ENCODE measurements around the gene EBP.

EBP gene

DNA sequence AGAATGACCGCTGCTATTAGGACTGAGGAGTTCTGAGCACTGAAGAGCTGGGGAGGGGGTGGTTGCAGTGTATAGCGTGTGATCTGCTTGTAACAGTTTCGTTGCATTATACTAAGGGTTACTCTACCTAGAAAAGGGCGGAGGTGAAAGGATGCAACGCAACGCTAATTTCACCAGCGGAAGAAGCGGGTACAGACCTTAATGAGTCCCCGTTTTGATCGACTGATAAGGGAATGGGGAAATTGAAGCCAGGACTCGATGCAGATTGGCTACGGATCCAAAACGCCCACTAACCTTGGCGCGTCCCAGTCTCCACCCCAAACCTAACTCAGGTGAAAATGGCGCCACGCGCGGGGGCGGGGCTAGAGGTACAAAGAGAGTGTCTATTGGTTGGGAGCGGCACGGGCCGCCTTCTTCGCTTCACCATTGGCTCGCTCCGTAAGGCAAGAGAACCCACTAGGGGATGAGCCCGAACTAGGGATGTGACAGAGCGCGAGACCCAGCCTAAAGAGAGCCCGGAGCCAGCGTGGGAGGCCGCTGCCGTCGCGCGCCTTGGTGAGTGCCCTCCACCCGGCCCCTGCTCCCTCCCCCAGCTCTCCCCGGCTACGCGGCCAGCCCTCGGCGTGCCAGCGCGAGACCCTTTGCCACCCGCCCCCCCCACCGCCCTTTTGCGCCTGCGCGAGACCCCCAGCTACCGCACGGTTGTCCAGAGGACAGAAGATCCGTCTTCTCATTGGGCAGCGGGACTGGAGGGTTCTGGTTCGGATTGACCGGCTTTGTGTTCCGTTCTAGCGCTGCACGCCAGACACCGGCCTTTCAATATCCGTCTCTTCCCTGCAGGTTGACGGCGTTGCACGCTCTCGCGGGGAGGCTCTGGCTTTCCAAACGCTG, at the start of gene EBP:
TSS of gene EBP (plus strand) at position 456 of the 891 bp plus-strand sequence. CDS start 1,964 bp downstream, outside the sequence.
- peak within 1 kb of the TSS; percentile 86 for H3K4me3 ChIP-seq (replicated peaks; ENCODE audit: low read depth, low read length)
- no peaks in the 10 kb centered on the region; the same call in 1 of the 2 replicates for H3K36me3 ChIP-seq (ENCODE audit: control insufficient read depth, insufficient read depth, low read length)
- TF ChIP-seq, protein P1, sequence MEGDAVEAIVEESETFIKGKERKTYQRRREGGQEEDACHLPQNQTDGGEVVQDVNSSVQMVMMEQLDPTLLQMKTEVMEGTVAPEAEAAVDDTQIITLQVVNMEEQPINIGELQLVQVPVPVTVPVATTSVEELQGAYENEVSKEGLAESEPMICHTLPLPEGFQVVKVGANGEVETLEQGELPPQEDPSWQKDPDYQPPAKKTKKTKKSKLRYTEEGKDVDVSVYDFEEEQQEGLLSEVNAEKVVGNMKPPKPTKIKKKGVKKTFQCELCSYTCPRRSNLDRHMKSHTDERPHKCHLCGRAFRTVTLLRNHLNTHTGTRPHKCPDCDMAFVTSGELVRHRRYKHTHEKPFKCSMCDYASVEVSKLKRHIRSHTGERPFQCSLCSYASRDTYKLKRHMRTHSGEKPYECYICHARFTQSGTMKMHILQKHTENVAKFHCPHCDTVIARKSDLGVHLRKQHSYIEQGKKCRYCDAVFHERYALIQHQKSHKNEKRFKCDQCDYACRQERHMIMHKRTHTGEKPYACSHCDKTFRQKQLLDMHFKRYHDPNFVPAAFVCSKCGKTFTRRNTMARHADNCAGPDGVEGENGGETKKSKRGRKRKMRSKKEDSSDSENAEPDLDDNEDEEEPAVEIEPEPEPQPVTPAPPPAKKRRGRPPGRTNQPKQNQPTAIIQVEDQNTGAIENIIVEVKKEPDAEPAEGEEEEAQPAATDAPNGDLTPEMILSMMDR (IDR thresholded peaks at IDR 0.05; ENCODE audit: insufficient read depth, low read length, poor library complexity, severe bottlenecking) = no peak
- H3K27me3 ChIP-seq (replicated peaks; ENCODE audit: control insufficient read depth, insufficient read depth, low read length) = no peaks in the 10 kb centered on the region
- peak; percentile 91 for DNase-seq (ENCODE audit: extremely low read depth, insufficient read length)

DNA sequence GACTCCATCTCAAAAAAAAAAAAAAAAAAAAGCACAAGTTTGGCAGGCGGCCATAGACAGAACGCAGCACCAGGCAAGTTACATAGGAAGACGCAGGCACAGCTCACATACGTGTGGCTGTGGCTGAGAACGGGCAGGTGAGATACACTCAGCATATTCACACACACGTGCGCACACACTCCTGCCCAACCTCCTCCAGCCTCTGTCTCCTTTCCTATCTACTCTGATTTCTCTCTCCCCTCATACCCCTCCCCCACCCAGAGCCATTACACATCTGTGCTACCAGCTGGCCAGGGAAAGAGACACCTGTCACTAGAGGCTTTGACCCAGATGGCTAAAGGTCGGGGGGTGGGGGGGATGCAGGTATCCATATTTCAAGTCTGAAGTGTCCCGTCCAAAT, 49.4 kb upstream of the EBP start:
- Histone ChIP-seq H3K36me3 (ENCODE audit: control insufficient read depth, insufficient read depth, low read length) (no peaks in the 10 kb centered on the region), H3K4me3 (replicated peaks; ENCODE audit: low read depth, low read length) (no peak overlapping the region), H3K27me3 (replicated peaks; ENCODE audit: control insufficient read depth, insufficient read depth, low read length) (no peaks in the 10 kb centered on the region)
- no peak for DNase-seq (ENCODE audit: extremely low read depth, insufficient read length)
- TF ChIP-seq, protein P1 (IDR thresholded peaks at IDR 0.05; ENCODE audit: insufficient read depth, low read length, poor library complexity, severe bottlenecking) = no peak

DNA sequence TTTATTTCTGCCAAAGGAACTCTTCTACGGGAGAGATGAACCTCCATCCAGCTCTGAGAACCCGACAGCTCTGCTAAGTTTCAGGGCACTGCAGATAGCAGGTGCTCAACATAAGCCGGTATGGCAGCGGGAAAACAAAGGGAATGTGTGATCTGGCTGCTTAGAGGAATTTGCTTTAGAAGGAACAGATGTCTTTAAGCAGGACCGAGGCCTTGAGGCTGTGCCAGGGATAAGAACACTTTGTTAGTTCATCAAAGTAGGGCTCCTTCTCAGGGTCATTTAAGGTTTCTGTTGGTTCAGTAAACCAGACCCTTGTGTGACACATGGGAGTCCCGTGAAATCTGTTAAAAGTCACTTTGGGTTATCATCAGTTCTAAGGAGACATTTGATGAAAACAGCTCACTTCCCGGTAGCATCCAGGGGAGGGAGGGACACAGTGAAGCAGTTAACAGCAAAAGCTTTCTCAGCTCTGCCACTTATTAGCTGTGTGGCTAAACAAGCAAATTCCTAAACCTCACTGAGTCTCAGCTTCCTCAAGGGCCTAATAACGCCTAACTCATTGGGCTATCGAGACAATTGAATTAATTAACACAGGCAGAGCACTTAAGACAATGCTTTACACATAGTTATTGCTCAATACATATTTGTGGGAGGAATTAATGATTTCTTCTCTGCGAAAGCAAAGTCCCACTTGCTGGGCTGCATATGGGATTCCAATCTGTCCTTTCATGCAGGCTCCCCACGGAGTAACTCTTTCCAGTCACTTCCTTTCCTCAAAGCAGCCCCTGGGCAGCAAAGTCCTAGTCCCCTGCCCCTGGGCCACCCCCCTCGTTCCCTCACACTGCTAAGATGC, 48.5 kb upstream of the EBP start:
- no peaks in the 10 kb centered on the region for H3K27me3 ChIP-seq (replicated peaks; ENCODE audit: control insufficient read depth, insufficient read depth, low read length)
- H3K4me3 ChIP-seq (replicated peaks; ENCODE audit: low read depth, low read length) = no peak overlapping the region
- TF ChIP-seq, protein P1 (IDR thresholded peaks at IDR 0.05; ENCODE audit: insufficient read depth, low read length, poor library complexity, severe bottlenecking) = no peak
- no peaks in the 10 kb centered on the region for H3K36me3 ChIP-seq (ENCODE audit: control insufficient read depth, insufficient read depth, low read length)
- no peak for DNase-seq (ENCODE audit: extremely low read depth, insufficient read length)

DNA sequence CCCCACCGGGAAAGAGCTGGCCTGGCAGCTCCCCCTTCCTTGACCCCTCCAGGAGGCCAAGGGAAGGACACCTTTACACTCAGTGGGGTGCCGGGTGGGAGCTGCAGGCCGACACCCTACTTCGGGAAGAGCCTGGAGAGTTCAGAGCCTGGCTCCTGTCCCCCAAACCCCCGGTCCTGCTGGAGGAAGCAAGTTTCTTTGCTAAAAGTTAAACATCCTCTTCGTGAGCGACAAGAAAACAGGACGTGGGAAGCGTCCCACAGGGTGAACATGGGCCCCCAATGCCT, 48.0 kb upstream of the EBP start:
- no peaks in the 10 kb centered on the region; the same call in 1 of the 2 replicates for H3K36me3 ChIP-seq (ENCODE audit: control insufficient read depth, insufficient read depth, low read length)
- H3K4me3 ChIP-seq (replicated peaks; ENCODE audit: low read depth, low read length) = no peak overlapping the region
- no peaks in the 10 kb centered on the region for H3K27me3 ChIP-seq (replicated peaks; ENCODE audit: control insufficient read depth, insufficient read depth, low read length)
- TF ChIP-seq, protein P1 (IDR thresholded peaks at IDR 0.05; ENCODE audit: insufficient read depth, low read length, poor library complexity, severe bottlenecking) = no peak
- DNase-seq (ENCODE audit: extremely low read depth, insufficient read length) = no peak

DNA sequence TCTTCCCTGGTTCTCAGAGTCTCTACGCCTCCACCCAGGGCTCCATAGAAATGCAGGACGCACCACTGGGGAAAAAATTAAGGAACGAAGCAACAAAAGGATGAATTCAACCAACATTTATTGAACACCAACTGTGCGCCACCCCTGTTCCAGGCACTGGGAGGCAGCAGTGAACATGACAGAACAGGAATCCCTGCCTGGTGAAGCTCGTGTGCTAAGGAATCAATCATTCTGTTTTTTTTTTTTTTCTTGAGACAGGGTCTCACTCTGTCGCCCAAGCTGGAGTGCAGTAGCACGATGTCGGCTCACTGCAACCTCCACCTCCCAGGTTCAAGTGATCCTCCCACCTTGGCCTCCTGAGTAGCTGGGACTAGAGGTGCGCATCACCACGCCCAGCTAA, 47.5 kb upstream of the EBP start:
- TF ChIP-seq, protein P1 (IDR thresholded peaks at IDR 0.05; ENCODE audit: insufficient read depth, low read length, poor library complexity, severe bottlenecking) = peak; percentile 45
- no peak overlapping the region for H3K4me3 ChIP-seq (replicated peaks; ENCODE audit: low read depth, low read length)
- no peak for DNase-seq (ENCODE audit: extremely low read depth, insufficient read length)
- H3K36me3 ChIP-seq (ENCODE audit: control insufficient read depth, insufficient read depth, low read length) = peaks cover 4% of the 10 kb centered on the region
- no peaks in the 10 kb centered on the region for H3K27me3 ChIP-seq (replicated peaks; ENCODE audit: control insufficient read depth, insufficient read depth, low read length)
